Activated CD8-positive, alpha-beta memory T cell treated with anti-CD3 and anti-CD28 coated beads, Interleukin-2, amount 10 ng/mL, durations not matched to agents 7 days and 5 days (primary cell): ENCODE data around the gene CCS. TPM values are rescaled to one million over a fixed set of nuclear protein-coding genes. Genes with fewer than 3 reads are reported as not detected.
A peak's percentile ranks its signal among the peaks of the same experiment; 100 is the strongest.

Source experiments
- ATAC-seq: fragments of 150-1000 bp; cut with Tn5 transposase; one replicate; pipeline ENCODE4 v1.10.0; 2021; ENCODE audit warnings: moderate library complexity
- CTCF ChIA-PET: fragments of 350-600 bp; sonication (Branson Sonifier 250); formaldehyde crosslinking; loops from one replicate; lab custom pipeline; 2021; ENCODE audit warnings: antibody characterized with exemption; lab: Charles Lee
- DNase-seq: peaks from one replicate; pipeline ENCODE4 v3.0.0-alpha.2; 2020
- H3K27ac Mint-ChIP-seq: one replicate; pipeline ENCODE4 v1.8.0; 2021; ENCODE audit warnings: mild to moderate bottlenecking, mixed read lengths
- H3K27me3 Mint-ChIP-seq: one replicate; pipeline ENCODE4 v1.8.0; 2021; ENCODE audit warnings: mixed read lengths
- H3K36me3 Mint-ChIP-seq: one replicate; pipeline ENCODE4 v1.8.0; 2021; ENCODE audit warnings: mild to moderate bottlenecking, mixed read lengths
- H3K4me1 Mint-ChIP-seq: one replicate; pipeline ENCODE4 v1.8.0; 2021; ENCODE audit warnings: mixed read lengths
- H3K4me3 Mint-ChIP-seq: one replicate; pipeline ENCODE4 v1.8.0; 2021; ENCODE audit warnings: mild to moderate bottlenecking, moderate library complexity, mixed read lengths
- H3K9me3 Mint-ChIP-seq: one replicate; pipeline ENCODE4 v1.8.0; 2022; ENCODE audit warnings: low read depth, mixed read lengths
- total RNA-seq, 2 experiments: library from RNA; stranded (reverse); gene quantifications; one replicate each; pipeline ENCODE4 v1.2.3, GENCODE V29; 2021

CCS gene
- total RNA-seq, 2 experiments from 2014 or later, result 30.1 to 38.0 TPM

- H3K27me3 Mint-ChIP-seq, result no peaks in the 10 kb centered on the region
- H3K36me3 Mint-ChIP-seq, result peaks cover 85% of the 10 kb centered on the region
- no peak overlapping the region for H3K27ac Mint-ChIP-seq
- no peak for DNase-seq
- no peaks in the 10 kb centered on the region for H3K9me3 Mint-ChIP-seq
- ATAC-seq, result no peak
- no peak overlapping the region for H3K4me3 Mint-ChIP-seq
- peaks cover 78% of the 10 kb centered on the region for H3K4me1 Mint-ChIP-seq
- CTCF ChIA-PET, result interaction anchor here (1.6 kb wide), 1 partner anchor 98 kb away, joined by 4 read pairs; the partner anchor contains the start of gene ZDHHC24
Measured at GRCh38 chr11:66643745-66644437, 50.9 kb downstream of the CCS start.

DNA sequence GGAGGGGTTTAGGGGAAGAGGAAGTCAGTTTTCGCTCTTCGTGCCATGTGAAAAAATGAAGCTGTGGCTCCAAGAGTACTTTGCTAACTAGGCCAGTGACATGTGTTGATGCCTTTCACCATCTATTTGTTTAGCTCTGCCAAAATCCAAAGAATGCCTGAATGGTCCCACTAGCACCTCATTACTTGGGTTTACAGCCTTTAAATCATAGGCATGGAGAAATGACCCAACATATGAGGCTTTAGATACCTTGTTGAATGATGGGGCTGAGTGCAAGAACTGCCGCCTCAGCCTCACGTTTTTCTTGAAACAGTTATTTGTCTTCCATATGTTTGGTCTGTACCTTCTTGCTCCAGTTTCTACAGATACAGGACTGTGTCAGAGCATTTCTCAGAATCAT, 53.8 kb downstream of the CCS start:
- DNase-seq (no peak), ATAC-seq (no peak)
- Mint-ChIP-seq H3K27me3 (no peaks in the 10 kb centered on the region), H3K27ac (no peak overlapping the region), H3K9me3 (no peaks in the 10 kb centered on the region), H3K36me3 (peaks cover 82% of the 10 kb centered on the region), H3K4me3 (no peak overlapping the region), H3K4me1 (peaks cover 60% of the 10 kb centered on the region)
- CTCF ChIA-PET, result interaction anchor here (0.7 to 1.7 kb wide), 3 partner anchors 9 to 55 kb away, joined by 3 to 4 read pairs (median 4); partner anchors contain the start of gene RBM4

GRCh38 chr11:66649903-66650302, 56.9 kb downstream of the CCS start:
- no peak overlapping the region for H3K4me3 Mint-ChIP-seq
- CTCF ChIA-PET, result interaction anchor here (3.0 kb wide), 1 partner anchor 70 kb away, joined by 7 read pairs; no protein-coding TSS in a partner anchor
- H3K9me3 Mint-ChIP-seq, result no peaks in the 10 kb centered on the region
- H3K27me3 Mint-ChIP-seq, result no peaks in the 10 kb centered on the region
- H3K4me1 Mint-ChIP-seq, result peaks cover 29% of the 10 kb centered on the region
- DNase-seq, result no peak
- H3K27ac Mint-ChIP-seq, result no peak overlapping the region
- ATAC-seq, result no peak
- H3K36me3 Mint-ChIP-seq, result peaks cover 60% of the 10 kb centered on the region

DNA sequence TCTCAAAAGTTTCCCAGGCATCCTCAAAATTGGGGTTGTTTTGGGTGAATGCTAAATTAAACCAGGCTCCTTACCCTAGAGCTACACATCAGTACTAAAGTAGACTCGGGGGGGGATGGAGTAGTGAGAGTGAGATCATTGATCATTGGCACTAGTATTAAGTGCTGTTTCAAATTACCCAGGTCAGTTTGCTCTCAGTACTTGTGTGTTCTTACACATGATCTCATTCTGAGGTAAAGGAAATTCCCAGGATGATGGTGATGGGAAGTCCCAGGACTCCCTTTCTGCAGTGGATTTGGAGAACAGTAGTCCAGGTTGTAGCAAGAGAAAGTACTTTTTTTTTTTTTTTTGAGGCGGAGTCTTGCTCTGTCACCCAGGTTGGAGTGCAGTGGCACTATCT, 58.0 kb downstream of the CCS start:
- Mint-ChIP-seq H3K4me1 (peaks cover 19% of the 10 kb centered on the region), H3K27me3 (no peaks in the 10 kb centered on the region), H3K9me3 (no peaks in the 10 kb centered on the region), H3K27ac (no peak overlapping the region), H3K36me3 (peaks cover 52% of the 10 kb centered on the region), H3K4me3 (no peak overlapping the region)
- no peak for DNase-seq
- CTCF ChIA-PET, result interaction anchor here (3.0 kb wide), 1 partner anchor 71 kb away, joined by 7 read pairs; no protein-coding TSS in a partner anchor
- no peak for ATAC-seq

- no peaks in the 10 kb centered on the region for H3K9me3 Mint-ChIP-seq
- no peak overlapping the region for H3K4me3 Mint-ChIP-seq
- DNase-seq (no peak), ATAC-seq (peak; percentile 25)
- H3K4me1 Mint-ChIP-seq, result peaks cover 5% of the 10 kb centered on the region
- CTCF ChIA-PET, result interaction anchor here (0.7 to 2.0 kb wide), 4 partner anchors 14 to 174 kb away, joined by 3 to 8 read pairs (median 4); partner anchors contain the start of genes RBM4 and RBM4B
- no peak overlapping the region for H3K27ac Mint-ChIP-seq
- no peaks in the 10 kb centered on the region for H3K27me3 Mint-ChIP-seq
- H3K36me3 Mint-ChIP-seq, result peaks cover 39% of the 10 kb centered on the region
Measured at GRCh38 chr11:66652651-66653050, 59.7 kb downstream of the CCS start.

DNA sequence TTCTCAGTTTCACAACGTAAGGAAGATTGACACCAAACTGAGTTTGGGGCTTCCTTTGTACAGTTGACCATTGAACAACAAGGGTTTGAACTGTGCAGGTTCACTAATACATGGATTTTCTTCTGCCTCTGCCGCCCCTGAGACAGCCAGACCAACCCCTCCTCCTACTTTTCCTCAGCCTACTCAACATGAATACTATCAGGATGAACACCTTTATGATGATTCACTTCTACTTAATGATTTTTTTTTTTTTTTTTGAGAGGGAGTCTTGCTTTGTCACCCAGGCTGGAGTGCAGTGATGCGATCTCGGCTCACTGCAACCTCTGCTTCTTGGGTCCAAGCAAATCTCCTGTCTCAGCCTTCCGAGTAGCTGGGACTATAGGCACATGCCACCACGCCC, 60.1 kb downstream of the CCS start:
- DNase-seq, result no peak
- no peak for ATAC-seq

More for the DNA sequence above, 60.1 kb downstream of the CCS start:
- Mint-ChIP-seq H3K27me3 (no peaks in the 10 kb centered on the region), H3K27ac (no peak overlapping the region), H3K36me3 (peaks cover 39% of the 10 kb centered on the region), H3K4me3 (no peak overlapping the region), H3K4me1 (peaks cover 4% of the 10 kb centered on the region), H3K9me3 (no peaks in the 10 kb centered on the region)
- CTCF ChIA-PET, result interaction anchor here (0.7 to 2.0 kb wide), 3 partner anchors 15 to 173 kb away, joined by 3 to 8 read pairs (median 4); partner anchors contain the start of genes RBM4 and RBM4B

Other genes with a start within 250 kb of the CCS start
- 10 to 100 TPM; 55.3 to 56.8 TPM for gene BRMS1, start 248.1 kb upstream of the CCS start, total RNA-seq
- 1 to 10 TPM; 7.9 to 8.7 TPM for gene B4GAT1, start 245.6 kb upstream of the CCS start, total RNA-seq
- gene SLC29A2, start 221.4 kb upstream of the CCS start, total RNA-seq, result 10 to 100 TPM in 1 of 2 experiments, 1 to 10 TPM in 1; 7.6 to 10.1 TPM
- gene NPAS4, start 172.2 kb upstream of the CCS start, total RNA-seq, result under 1 TPM in 1 of 2 experiments, not detected in 1; 0.12 TPM
- gene MRPL11, start 154.3 kb upstream of the CCS start, total RNA-seq, result 10 to 100 TPM; 75.5 to 91.3 TPM
- gene PELI3, start 126.3 kb upstream of the CCS start, total RNA-seq, result 1 to 10 TPM; 4.1 to 5.7 TPM
- 10 to 100 TPM; 54.2 to 79.6 TPM for gene DPP3, start 112.8 kb upstream of the CCS start, total RNA-seq
- 10 to 100 TPM; 12.6 to 12.9 TPM for gene BBS1, start 82.5 kb upstream of the CCS start, total RNA-seq
- 10 to 100 TPM; 18.7 to 19.8 TPM for gene ZDHHC24, start 47.1 kb upstream of the CCS start, total RNA-seq
- gene ACTN3, start 46.3 kb upstream of the CCS start, total RNA-seq, result under 1 TPM in 1 of 2 experiments, not detected in 1; 0.40 TPM
- 1 to 10 TPM; 2.8 to 4.1 TPM for gene CTSF, start 24.6 kb upstream of the CCS start, total RNA-seq
- gene CCDC87, start 122 bp upstream of the CCS start, total RNA-seq, result under 1 TPM in 1 of 2 experiments, not detected in 1; 0.12 TPM
- gene RBM14, start 23.4 kb downstream of the CCS start, total RNA-seq, result 100 to 1,000 TPM; 152 to 176 TPM
- 100 to 1,000 TPM; 111 to 119 TPM for gene RBM4, start 45.5 kb downstream of the CCS start, total RNA-seq
- gene RBM4B, start 84.7 kb downstream of the CCS start, total RNA-seq, result 10 to 100 TPM; 14.7 to 20.9 TPM
- under 1 TPM; 0.41 to 0.52 TPM for gene SPTBN2, start 136.0 kb downstream of the CCS start, total RNA-seq